ENCODE results near the gene SHB. TPM values are rescaled to one million over a fixed set of nuclear protein-coding genes. Genes with fewer than 3 reads are reported as not detected.

Gene SHB
- total and polyA plus RNA-seq, 2 experiments from 2014 or later = 20.8 to 48.3 TPM

- no peak overlapping the region for H3K4me2 ChIP-seq
- no peaks in the 10 kb centered on the region for H3K9me2 ChIP-seq (replicated peaks; ENCODE audit: insufficient read depth)
- no peaks in the 10 kb centered on the region for H3K79me2 ChIP-seq
- H3K4me1 ChIP-seq (ENCODE audit: insufficient read depth) = peaks cover 6% of the 10 kb centered on the region
- no peak for DNase-seq (ENCODE audit: low spot score)
- H3K27me3 ChIP-seq = no peaks in the 10 kb centered on the region
- H3K9me3 ChIP-seq (ENCODE audit: low read depth) = no peaks in the 10 kb centered on the region
- H2AFZ ChIP-seq = no peak overlapping the region
- H3K27ac ChIP-seq = no peak overlapping the region
- H3K4me3 ChIP-seq = no peak overlapping the region
- TF ChIP-seq EZH2phosphoT487 (IDR thresholded peaks at IDR 0.05; ENCODE audit: low read depth, severe bottlenecking, unreplicated experiment) = no peak
- TF ChIP-seq EZH2 (IDR thresholded peaks at IDR 0.05; ENCODE audit: borderline replicate concordance) = no peak
- TF ChIP-seq, protein P1, sequence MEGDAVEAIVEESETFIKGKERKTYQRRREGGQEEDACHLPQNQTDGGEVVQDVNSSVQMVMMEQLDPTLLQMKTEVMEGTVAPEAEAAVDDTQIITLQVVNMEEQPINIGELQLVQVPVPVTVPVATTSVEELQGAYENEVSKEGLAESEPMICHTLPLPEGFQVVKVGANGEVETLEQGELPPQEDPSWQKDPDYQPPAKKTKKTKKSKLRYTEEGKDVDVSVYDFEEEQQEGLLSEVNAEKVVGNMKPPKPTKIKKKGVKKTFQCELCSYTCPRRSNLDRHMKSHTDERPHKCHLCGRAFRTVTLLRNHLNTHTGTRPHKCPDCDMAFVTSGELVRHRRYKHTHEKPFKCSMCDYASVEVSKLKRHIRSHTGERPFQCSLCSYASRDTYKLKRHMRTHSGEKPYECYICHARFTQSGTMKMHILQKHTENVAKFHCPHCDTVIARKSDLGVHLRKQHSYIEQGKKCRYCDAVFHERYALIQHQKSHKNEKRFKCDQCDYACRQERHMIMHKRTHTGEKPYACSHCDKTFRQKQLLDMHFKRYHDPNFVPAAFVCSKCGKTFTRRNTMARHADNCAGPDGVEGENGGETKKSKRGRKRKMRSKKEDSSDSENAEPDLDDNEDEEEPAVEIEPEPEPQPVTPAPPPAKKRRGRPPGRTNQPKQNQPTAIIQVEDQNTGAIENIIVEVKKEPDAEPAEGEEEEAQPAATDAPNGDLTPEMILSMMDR (IDR thresholded peaks at IDR 0.05; ENCODE audit: poor library complexity) = no peak
- WGBS (ENCODE audit: low lambda C conversion rate, missing lambda C conversion rate) = 95% methylated on average over 1 of the region's 1 CpG
- no peaks in the 10 kb centered on the region for H3K36me3 ChIP-seq (replicated peaks; ENCODE audit: insufficient read depth, low read depth)
- H4K20me1 ChIP-seq (ENCODE audit: insufficient read depth, poor library complexity, severe bottlenecking) = no peaks in the 10 kb centered on the region
Measured at GRCh38 chr9:38112456-38112855, 43.4 kb upstream of the SHB start.

- H3K4me1 ChIP-seq (ENCODE audit: insufficient read depth) = peaks cover 6% of the 10 kb centered on the region
- H3K27ac ChIP-seq = no peak overlapping the region
- no peaks in the 10 kb centered on the region for H3K27me3 ChIP-seq
- no peak overlapping the region for H3K4me2 ChIP-seq
- H3K9me2 ChIP-seq (replicated peaks; ENCODE audit: insufficient read depth) = no peaks in the 10 kb centered on the region
- no peaks in the 10 kb centered on the region for H3K36me3 ChIP-seq (replicated peaks; ENCODE audit: insufficient read depth, low read depth)
- WGBS (ENCODE audit: low lambda C conversion rate, missing lambda C conversion rate) = 85% methylated on average over 5 of the region's 5 CpGs
- DNase-seq (ENCODE audit: low spot score) = no peak
- H2AFZ ChIP-seq = no peak overlapping the region
- H3K79me2 ChIP-seq = no peaks in the 10 kb centered on the region
- no peaks in the 10 kb centered on the region for H3K9me3 ChIP-seq (ENCODE audit: low read depth)
- H4K20me1 ChIP-seq (ENCODE audit: insufficient read depth, poor library complexity, severe bottlenecking) = no peaks in the 10 kb centered on the region
- H3K4me3 ChIP-seq = no peak overlapping the region
- TF ChIP-seq EZH2 (IDR thresholded peaks at IDR 0.05; ENCODE audit: borderline replicate concordance) (no peak), EZH2phosphoT487 (IDR thresholded peaks at IDR 0.05; ENCODE audit: low read depth, severe bottlenecking, unreplicated experiment) (no peak)
- TF ChIP-seq, protein P1 (IDR thresholded peaks at IDR 0.05; ENCODE audit: poor library complexity) = no peak
Measured at GRCh38 chr9:38112049-38112448, 43.0 kb upstream of the SHB start.

DNA sequence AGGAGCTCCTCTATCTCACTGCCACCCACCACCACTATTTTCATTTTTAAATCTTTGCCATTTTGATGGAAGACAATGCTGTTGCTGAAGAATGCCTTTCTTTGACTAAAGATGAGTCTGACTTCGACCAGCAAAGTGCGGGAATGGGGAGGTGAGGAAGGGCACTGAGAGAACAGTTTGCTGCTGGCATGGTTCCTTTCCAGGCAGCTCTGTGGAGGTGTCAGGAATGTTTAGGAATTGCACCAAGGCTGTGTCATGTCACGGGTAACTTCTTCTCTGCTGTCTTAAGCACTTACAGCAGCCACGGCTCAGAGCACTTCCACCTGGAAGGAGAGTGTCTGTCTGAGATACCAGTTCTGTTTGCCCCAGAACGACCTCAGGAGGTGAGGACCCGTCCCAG is 41.4 kb upstream of the SHB start:
- Histone ChIP-seq H3K4me1 (ENCODE audit: insufficient read depth) (peaks cover 6% of the 10 kb centered on the region), H3K27ac (no peak overlapping the region), H3K4me2 (no peak overlapping the region), H3K4me3 (no peak overlapping the region), H3K9me3 (ENCODE audit: low read depth) (no peaks in the 10 kb centered on the region), H2AFZ (no peak overlapping the region), H3K79me2 (no peaks in the 10 kb centered on the region), H4K20me1 (ENCODE audit: insufficient read depth, poor library complexity, severe bottlenecking) (no peaks in the 10 kb centered on the region), H3K36me3 (replicated peaks; ENCODE audit: insufficient read depth, low read depth) (no peaks in the 10 kb centered on the region), H3K9me2 (replicated peaks; ENCODE audit: insufficient read depth) (no peaks in the 10 kb centered on the region), H3K27me3 (no peaks in the 10 kb centered on the region)
- WGBS (ENCODE audit: low lambda C conversion rate, missing lambda C conversion rate) = 55% methylated on average over 6 of the region's 6 CpGs
- no peak for DNase-seq (ENCODE audit: low spot score)
- TF ChIP-seq EZH2phosphoT487 (IDR thresholded peaks at IDR 0.05; ENCODE audit: low read depth, severe bottlenecking, unreplicated experiment) (no peak), EZH2 (IDR thresholded peaks at IDR 0.05; ENCODE audit: borderline replicate concordance) (no peak)
- TF ChIP-seq, protein P1 (IDR thresholded peaks at IDR 0.05; ENCODE audit: poor library complexity) = no peak

DNA sequence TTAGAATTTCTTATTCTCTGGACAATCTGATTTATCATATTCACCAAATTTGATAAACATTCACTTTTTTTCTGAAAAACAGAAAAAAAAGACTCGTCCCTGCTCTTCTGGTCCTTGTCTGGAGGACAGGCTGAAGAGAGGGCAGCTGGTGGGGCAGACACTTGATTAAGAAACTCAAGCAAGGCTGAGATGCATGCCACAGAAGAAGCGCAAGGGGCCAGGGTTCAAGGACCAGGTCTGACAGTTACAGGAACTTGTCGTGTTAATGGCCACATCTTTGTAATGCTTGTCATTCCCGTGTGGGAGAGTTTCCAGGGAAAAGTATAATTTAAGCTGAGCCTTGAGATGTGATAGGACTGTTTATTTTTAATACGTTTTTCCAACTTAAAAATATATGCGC is 40.6 kb upstream of the SHB start:
- TF ChIP-seq, protein P1 (IDR thresholded peaks at IDR 0.05; ENCODE audit: poor library complexity) = no peak
- no peak for TF ChIP-seq EZH2 (IDR thresholded peaks at IDR 0.05; ENCODE audit: borderline replicate concordance)
- TF ChIP-seq EZH2phosphoT487 (IDR thresholded peaks at IDR 0.05; ENCODE audit: low read depth, severe bottlenecking, unreplicated experiment) = no peak
- Histone ChIP-seq H3K36me3 (replicated peaks; ENCODE audit: insufficient read depth, low read depth) (no peaks in the 10 kb centered on the region), H3K27me3 (no peaks in the 10 kb centered on the region), H3K79me2 (no peaks in the 10 kb centered on the region), H3K4me1 (ENCODE audit: insufficient read depth) (peaks cover 6% of the 10 kb centered on the region), H2AFZ (no peak overlapping the region), H3K9me3 (ENCODE audit: low read depth) (no peaks in the 10 kb centered on the region), H3K4me2 (no peak overlapping the region), H3K27ac (no peak overlapping the region), H3K9me2 (replicated peaks; ENCODE audit: insufficient read depth) (no peaks in the 10 kb centered on the region), H3K4me3 (no peak overlapping the region), H4K20me1 (ENCODE audit: insufficient read depth, poor library complexity, severe bottlenecking) (no peaks in the 10 kb centered on the region)
- no peak for DNase-seq (ENCODE audit: low spot score)
- WGBS (ENCODE audit: low lambda C conversion rate, missing lambda C conversion rate) = 82% methylated on average over 6 of the region's 6 CpGs
